NCI-H2196 treated with DMSO at 0.1 percent for 48 hours (cell line): Measurements from ENCODE around the gene SDCCAG8.

Source experiments
- DNase-seq: peaks from one replicate; lab custom pipeline; 2025; ENCODE audit not compliant: unreplicated experiment; lab: John Stamatoyannopoulos, UW

SDCCAG8 gene

DNA sequence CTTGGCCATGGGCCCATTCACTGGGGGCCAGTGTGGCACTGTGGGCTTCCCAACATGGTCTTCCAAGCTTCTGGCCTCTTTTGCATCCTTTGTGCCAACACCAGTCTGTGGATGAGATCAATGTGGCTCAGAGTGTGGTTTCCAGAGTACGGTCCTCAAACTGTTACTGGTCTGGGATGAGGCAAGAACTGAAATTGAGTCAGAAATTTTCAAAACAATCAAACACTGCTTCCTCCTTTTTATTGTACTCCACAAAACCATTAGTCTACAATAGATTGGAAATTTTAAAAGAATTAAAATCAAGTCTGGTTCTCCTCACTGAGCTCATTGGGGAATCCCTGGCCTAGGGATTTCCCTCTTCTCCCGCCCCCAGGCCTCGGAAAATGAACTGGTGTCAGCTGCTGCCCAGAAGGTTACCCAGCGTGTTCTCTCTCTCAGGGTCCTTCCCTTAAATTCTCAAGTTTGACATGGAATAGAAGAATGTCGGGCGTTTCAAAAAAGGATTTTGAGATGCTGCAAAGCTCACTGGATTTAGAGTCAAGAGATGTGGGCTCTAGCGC is 222.0 kb downstream of the SDCCAG8 start:
- no peak for DNase-seq

DNA sequence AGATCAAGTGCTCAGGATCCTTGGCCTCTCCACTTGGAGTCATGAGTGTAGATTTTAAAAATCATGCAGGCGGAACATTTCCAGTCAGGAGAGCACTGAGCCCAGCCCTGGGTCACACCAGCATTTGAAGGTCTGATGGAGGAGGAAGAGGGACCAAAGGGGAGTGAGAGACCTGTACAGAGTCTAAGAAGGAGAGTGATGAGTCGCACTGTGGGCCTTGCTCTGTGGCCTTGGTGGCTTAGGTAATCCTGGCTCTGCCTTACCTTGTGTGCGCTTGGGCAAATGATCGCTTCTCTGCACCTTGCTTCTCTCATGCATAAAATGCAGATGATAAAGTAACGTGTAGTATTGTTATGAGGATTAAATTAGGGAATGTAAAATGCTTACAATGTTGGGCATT is 225.3 kb downstream of the SDCCAG8 start:
- no peak for DNase-seq

DNA sequence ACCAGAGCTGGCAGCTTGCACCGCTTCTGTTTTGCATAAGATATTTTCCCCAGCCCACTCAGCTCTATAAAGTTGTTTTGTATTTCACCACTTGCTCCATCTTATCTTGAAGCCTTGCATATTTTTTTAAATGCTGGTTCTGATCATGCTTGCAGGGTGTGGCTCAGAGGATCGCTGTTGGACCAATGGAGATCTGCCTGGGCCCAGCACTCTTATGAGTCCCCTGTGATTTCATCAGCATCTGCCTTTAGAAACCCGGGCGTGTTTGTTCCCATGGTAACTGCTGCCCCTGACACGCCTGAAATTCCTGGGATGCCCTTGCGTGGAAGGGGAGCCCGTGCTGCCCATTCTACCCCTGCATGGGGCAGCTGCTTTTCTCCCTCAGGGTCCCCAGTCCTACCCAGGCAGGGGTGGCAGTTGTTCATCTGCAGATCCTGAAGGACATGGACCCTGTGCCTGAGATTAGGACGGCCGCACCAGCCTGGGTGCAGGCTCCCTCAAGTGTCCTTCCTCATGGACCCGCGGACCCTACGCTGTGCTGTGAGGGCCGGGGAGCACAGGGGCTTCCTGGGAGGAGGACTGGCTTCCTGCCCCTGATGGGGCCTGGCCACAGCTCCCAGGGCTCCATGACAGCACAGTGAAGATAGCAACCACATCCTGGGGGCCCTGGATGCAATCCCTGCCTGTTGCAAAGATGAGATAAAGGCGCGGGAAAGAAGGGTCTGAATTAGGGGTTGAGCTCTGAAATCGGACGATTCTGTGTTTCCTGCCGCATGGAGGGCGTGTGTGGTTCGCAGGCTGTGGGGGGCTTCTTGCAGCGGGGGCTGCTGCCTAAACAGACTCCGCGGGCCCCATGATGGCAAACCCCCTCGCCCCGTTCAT is 226.5 kb downstream of the SDCCAG8 start:
- no peak for DNase-seq

DNA sequence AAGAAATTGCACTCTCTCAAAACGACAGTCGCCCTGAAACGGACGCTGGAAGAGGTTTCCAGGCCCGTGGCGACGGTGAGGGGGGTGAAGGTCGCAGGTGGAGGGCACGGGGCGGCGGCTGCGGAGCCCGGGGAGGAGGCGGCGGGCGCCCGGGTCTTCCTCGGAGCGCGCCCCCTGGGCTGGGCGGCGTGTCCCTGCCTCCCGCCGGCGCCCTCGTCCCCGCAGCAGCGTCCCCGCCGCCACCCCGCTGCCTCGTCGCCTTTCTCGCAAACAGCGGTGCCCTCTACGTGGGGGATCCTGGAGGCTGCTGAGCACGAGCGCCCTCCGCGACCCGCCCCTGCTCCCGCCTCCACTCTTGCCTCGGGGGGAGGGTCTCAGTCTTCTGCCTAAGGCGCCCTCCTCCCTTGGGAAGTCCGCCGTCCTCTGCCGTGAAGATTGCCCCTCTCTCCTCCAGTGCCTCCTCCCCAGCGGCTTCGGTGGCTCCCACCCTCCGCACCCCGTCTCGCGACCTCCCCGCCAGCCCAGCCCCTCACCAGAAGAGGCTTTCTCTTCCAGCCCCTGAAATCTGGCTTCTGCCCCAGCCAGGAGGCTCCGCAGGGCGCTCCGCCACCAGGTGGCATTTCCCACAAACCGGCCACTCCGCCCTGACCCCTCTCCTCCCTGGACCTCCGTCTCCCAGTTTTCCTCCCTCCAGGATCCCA is 227.4 kb downstream of the SDCCAG8 start:
- no peak for DNase-seq

DNA sequence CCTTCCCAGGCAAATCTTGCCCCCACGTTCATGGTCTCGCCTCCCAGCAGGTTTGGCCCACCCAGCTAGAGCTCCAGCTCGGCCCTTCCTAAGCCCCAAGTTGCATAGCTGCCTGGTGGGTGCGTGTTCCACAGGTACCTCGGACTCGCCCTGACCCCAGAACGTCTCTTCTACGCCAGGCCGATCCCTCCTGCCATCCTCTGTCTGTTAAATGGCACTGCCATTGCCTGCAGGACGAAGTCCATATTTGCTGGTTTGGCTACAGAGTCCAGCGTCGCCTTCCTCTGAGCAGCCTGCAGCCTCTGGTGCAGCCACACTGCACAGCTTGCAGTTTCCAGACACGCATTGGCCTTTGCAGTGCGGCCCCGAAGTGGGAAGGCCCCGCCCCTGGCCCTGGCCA is 228.1 kb downstream of the SDCCAG8 start:
- DNase-seq = no peak

DNA sequence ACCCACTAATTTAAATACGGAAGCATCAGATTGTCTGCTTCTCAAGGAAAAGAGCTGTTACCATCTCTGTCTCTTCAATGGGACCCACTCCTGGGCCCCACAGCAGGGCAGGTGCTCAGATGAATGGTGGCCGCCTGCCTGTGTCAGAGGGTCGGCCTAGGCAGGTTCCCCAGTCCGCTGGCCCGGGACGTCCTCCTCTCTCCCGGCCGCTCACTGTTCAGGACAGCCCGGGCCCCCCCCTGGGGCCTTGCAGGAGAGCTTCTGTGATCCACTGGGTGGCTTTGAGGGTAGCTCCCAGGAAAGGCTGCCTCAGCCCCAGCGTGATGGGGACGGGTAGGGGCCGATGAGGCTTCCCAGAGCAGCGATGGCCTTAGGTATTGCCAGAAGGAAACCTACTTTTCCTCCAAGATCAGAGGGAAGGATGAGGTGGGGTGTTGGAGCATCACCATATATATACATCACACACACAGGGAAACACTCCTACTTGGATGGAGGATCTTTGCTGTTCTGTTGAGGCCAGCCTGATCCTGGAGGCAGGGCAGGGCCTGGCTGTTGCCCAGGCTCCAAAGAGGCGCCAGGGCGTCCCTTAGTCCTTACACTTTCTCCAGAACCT is 231.3 kb downstream of the SDCCAG8 start:
- no peak for DNase-seq

DNA sequence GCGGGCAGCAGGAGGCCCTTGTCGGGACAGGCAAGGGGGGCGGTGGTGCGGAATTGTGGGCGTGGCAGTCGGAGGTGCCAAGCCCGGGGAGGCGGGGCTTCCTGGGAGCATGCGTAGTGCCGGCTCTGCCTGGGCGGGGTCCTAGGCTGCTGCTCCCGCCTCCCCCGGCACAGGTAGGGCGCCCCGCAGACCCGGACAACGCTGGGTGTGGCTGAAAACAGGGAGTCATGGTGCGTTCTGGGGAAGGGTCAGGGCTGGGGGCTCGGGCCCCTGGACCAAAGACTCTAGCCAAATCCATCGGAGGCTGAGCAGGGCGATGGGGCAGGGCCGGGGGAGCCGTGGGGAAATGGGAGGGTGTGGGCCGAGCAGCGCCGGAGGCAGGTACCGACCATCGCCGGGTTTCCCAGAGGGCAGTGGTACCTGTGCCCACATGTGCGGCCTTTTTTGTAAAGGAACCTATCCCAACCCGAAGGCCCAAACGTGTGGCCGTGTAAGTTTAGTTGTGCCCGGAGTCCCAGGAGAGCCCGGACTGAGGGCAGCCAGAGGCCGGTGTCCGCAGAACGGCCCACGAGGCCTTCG is 231.9 kb downstream of the SDCCAG8 start:
- no peak for DNase-seq

DNA sequence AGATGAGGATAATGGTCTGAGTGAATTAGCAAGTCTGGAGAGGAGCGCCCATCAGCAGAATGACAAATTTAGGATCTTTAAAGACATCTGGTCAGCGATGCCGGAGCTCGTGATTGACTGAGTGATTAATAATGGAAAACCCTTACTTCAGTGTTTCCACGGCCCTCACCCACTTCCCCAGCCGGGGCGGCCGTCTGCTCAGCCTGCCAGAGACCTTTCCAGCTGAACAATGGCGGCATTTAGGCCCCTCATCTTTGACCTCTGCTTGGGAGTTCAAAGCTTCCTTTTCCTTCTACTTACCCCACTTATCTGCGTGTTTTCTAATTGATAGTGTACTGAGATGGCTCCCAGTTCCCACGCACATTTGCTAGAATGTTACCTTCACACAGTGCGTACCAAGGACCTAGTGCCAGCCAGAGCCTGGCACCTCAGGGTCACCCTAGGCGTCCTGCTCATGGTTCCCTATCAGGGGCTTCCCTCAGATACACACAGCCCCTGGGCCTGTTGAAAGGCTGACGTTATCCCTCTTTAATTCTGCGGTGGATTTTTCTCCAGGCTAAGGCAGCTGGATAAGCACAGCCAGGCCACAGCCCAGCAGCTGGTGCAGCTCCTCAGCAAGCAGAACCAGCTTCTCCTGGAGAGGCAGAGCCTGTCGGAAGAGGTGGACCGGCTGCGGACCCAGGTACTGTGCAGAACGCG is 232.8 kb downstream of the SDCCAG8 start:
- DNase-seq = no peak

DNA sequence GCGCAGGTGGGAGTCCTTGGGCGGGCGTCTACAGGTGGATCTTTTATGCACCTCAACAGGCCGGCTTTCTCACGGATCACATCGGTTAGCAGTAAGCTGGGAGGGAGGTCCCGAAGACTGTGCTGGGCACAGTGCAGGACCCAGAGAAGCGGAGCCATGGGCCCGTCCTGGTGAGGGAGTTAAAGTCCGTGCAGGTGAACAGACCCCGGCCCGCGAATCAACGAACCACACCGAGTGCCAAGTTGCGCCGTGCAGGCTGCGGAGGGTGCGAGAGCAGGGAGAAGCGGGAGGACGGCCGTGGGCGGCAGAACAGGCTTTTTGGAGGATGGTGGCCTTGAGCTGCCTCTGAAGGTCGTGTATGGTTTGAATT is 233.3 kb downstream of the SDCCAG8 start:
- DNase-seq = no peak

DNA sequence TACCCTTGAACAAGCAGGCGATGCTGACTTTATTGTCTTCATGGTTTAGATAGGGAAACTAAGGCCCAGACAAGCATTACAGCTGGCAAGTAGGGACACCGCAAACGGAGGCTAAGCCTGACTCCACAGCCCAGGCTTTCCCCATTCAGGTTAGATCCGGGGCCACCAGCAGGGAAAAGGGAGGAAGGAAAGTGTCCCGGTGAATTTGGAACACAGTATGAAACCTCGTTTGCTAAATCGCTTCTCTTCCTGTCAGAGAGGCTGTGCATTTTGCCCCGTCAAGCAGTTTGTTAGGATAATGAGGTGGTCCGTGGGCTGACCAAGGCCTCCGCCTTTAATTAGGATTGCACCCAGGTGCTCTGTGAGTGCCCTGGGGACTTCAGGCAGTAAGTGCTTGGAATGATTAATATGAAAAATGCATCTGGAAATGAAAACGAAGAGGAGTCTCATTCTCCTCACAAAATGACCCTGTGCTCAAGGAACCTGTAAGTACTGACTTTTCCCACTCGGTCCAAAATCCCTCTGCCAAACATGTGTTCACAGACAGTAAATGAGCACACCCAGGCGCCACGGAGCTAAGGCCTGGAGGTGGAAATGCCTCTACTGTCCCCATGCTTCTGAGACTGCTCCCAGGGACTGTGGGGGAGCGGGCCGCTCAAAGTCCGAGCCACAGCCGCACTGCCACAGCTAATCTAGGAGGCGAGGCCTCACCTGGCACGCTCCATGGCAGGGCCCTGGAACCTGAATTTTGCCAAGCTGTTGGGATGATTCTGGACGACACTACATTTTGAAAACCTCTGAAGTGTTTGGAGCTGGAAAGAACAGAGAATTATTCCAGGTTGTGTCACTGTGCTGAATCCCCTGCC is 234.1 kb downstream of the SDCCAG8 start:
- no peak for DNase-seq

DNA sequence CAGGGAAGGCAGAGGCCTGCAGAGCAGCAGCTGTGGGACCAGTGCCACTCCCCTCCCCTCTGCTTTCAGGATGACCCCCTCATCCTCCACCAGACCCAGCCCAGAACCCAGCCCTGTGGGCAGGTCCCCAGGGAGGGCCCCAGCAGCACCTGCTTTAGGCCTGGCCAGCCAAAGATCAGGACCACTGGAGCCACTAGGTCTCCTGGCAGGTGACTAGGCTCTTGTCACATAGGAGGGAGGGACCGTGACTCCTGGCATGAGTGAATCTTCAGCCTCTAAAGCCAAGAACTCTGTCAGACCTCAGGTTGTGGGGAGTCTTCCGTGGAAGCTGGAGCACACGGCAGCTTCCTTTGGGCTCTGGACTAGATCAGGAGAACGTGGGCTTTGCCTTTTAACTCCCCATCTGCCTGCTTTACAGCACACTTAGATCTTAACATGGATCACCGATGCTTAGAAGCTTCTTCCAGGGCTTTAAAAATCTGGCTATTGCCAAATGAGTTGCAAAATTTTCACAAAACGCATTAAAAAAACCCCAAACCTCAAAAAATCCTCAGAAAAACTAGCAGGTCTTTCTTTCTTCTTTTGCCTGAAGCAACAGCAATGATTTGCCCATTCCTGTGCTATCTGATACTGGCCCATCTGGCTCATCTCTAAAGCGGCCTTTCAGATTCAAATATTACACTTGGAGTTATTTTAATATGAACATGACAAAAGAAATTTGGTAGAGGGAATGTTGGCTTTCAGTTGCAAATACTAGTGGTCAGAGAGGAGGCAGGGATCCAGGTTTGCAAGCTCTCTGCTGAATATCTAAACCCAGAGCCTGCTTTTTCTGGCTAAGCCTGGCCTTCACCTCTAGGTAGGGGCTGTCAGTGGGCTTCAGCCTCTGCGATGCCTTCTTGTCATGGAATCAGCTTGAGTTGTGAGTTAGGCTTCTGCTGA is 235.2 kb downstream of the SDCCAG8 start:
- DNase-seq = no peak

DNA sequence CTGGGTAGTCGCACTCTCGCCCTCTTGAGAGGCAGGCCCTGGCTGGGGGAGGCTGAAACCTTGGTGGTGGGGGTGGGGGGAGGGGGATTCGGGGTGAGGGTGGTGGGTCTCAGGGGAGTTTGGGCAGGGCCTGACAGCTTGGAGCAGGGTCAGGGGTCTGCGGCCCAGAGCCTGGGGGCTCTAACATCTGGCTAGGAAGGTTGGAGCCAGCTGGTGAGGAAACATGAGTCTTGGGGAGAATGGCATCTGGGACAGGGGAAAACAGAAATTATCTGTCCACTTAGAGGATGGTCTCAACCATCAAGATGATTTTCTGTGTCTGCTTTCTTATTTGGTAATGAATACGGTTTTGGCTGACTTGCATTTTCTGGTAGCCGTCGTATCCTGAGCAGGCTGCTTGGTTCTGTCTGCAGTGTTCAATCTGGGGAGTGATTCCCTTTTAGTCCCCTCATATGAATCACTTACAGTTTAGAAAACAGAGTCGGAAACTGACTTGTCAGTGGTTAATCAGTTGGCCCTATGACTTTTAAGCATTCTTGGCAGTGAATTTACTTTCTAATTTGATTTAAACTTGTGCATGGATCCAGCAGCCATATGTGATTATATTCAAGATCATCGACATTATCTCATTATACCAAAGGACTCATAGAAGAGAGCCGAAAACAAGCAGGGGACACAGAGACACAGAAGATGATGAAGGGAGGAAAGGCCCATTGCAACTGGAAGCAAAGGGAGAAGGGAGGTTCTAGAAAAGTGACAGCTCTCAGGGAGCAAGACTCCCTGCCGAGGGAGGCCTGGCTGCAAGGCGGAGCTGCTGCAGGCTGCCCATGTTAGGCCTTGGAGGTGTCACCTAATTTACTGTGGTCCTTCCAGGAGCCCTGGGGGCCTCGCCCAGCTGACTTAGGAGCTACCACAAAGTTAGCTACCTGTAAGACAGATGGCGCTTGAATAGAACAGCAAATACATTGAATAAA is 237.6 kb downstream of the SDCCAG8 start:
- no peak for DNase-seq

DNA sequence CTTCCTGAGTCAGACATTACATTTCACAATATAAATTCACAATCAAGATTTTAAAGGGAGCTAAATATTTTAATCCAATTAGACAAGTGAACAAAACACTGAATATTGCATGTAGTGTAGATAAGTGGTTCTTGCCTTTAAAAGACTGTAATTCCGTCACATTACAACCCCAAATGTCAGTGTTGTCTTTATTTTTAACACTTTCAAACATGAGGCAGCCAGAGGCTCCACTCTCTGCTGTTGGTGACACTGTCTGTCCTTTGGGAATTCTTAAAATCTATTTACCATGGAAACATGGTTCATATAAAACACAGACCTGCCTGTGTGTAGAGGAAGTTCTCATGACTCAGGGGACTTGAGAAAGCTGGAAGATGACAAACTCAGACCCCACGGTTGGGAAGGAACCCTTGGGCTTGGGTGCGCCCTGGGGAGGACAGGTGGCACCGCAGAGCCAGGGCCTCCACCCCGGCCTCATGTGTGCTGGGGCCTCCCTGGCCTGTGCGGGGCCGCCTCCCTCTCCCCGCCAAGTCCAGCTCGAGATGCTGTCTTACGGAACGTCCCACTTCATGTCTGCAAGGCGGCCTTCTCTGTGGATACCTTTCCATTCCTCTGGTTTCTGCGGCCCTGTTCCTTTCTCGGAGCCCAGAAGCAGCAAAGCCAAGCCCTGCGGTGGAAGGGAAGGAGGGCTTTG is 239.0 kb downstream of the SDCCAG8 start:
- no peak for DNase-seq

DNA sequence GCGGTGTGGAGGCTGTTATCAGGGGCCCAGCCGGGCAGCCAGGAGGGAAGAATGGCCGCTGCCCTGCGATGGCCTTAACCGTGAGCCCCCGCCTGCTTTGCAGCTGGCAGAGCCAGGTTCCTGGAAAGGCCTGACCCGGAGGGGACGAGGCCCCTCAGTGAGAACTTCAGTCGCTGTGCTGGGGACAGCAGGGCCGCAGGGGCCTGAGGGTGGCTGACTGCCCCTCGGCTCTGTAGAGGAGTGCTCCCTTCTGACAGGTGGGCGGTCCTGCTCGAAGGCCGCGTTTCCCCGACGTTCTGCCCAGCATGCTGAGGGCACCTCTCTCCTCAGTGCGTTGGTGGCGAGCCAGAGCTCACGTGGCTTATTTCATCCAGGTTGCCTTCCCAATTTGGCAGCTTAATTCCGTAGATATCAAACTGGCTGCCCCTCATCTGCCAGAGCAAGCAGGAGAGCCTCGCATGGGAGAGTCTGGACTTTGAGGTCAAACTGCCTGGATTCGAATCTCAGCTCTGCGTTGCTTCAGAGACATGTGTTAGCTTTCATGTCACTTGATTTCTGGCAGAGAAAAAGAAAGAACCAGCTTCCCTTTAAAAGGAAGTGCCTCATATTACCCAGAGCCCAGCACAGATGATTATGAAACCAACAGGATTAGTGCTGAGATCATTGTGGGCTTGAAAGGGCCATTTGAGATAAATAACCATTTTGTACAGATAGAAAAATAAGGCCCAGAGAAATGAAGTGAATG is 239.8 kb downstream of the SDCCAG8 start:
- DNase-seq = no peak

DNA sequence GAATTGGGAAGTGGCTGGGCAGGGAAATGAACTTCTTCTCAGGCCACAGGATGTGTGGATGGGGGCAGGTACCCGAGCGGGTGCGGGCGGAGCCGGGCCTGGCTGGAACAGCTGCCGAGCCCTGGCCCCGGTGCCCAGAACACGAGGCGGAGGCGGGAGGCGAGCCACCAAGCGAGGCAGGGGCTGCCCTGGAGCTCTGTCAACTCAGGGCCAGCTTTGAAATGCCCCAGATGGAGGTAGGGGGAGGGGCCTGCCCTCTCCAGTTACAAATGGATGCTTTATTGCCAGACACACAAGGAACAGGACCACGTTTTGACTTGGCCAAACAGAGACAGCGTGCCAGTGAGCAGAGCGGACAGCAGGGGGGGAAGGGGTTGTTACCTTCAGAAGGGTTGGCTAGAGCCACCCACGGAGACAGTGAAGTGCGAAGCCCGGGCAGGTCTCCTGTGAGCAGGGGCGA is 240.4 kb downstream of the SDCCAG8 start:
- DNase-seq = no peak

DNA sequence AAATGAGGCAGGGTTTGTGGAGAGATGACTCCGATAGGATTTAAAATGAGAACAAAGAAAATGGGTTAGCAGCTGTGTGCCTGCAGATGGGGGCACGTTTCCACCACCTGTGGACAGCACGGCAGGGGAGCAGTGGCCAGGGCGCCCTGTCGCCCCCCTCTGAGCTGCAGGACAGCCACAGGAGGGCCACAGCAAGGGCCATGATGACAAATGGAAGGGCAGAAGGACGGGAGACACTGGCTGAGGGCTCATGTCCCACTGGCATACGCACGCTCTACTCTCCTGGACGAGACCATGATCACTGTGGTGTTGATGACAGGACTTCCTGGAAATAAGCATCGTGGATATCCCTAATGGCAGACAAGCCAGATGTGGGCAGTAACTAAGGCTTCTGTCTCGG is 241.0 kb downstream of the SDCCAG8 start:
- no peak for DNase-seq
